HG03103 (cell line): Measurements from ENCODE around the gene CA9.

Source experiments
- ATAC-seq: cut with Tn5 transposase; IDR thresholded peaks from one replicate; pipeline ENCODE4 v1.9.1; 2021; ENCODE audit warnings: low read depth; ENCODE audit not compliant: unreplicated experiment

Gene CA9

GRCh38 chr9:35651956-35652828 is 21.5 kb upstream of the CA9 start:
- no peak for ATAC-seq

- no peak for ATAC-seq
Observed at GRCh38 chr9:35652829-35653209, 20.9 kb upstream of the CA9 start.

- no peak for ATAC-seq
Observed at GRCh38 chr9:35653611-35654010, 20.1 kb upstream of the CA9 start.

GRCh38 chr9:35656348-35656747 is 17.4 kb upstream of the CA9 start:
- no peak for ATAC-seq

- no peak for ATAC-seq
Observed at GRCh38 chr9:35656831-35657545, 16.7 kb upstream of the CA9 start.

GRCh38 chr9:35657546-35658136 is 16.1 kb upstream of the CA9 start, which contains the start of gene RMRP:
TSS of gene RMRP (minus strand) at chr9:35658019.
- peak; percentile 75 for ATAC-seq

- peak; percentile 46 for ATAC-seq
Observed at GRCh38 chr9:35658137-35658967, 15.4 kb upstream of the CA9 start, which contains the start of gene CCDC107. TSS of gene CCDC107 (plus strand) at chr9:35658292. CDS start at chr9:35658380, 88 bp downstream.

- no peak for ATAC-seq
Observed at GRCh38 chr9:35658968-35659220, 14.8 kb upstream of the CA9 start.

GRCh38 chr9:35659340-35659739 is 14.4 kb upstream of the CA9 start:
- ATAC-seq: no peak

- ATAC-seq: no peak
Observed at GRCh38 chr9:35660966-35661415, 12.7 kb upstream of the CA9 start.

- no peak for ATAC-seq
Observed at GRCh38 chr9:35661756-35662350, 11.9 kb upstream of the CA9 start.

- no peak for ATAC-seq
Observed at GRCh38 chr9:35662437-35662836, 11.3 kb upstream of the CA9 start.

- peak; percentile 54 for ATAC-seq
Observed at GRCh38 chr9:35664531-35665470, 8.9 kb upstream of the CA9 start, which contains the start of gene ARHGEF39. TSS of gene ARHGEF39 (minus strand) at chr9:35665195. CDS start at chr9:35665169, 26 bp downstream.

GRCh38 chr9:35665471-35665818 is 8.3 kb upstream of the CA9 start:
- no peak for ATAC-seq

GRCh38 chr9:35666045-35666444 is 7.7 kb upstream of the CA9 start:
- no peak for ATAC-seq

- ATAC-seq: no peak
Observed at GRCh38 chr9:35666549-35666948, 7.2 kb upstream of the CA9 start.

GRCh38 chr9:35667939-35668338 is 5.8 kb upstream of the CA9 start:
- ATAC-seq: no peak

GRCh38 chr9:35669331-35670145 is 4.2 kb upstream of the CA9 start:
- ATAC-seq: no peak
